Activated CD4-positive, alpha-beta T cell treated with anti-CD3 and anti-CD28 coated beads, Interleukin-2, amount 50 U/mL, for 48 hours (primary cell): ENCODE measurements around the gene RGPD8.
"Not testable (repeated sequence)": the region's sequence is repeated elsewhere in the genome, so short reads cannot be mapped to it uniquely, and the experiment has no call there.

Source experiments
- DNase-seq, 2 experiments: peaks; one replicate each; pipeline ENCODE4 v3.0.0-alpha.2; 2020

The RGPD8 gene

GRCh38 chr2:112433480-112433879 lies at the start of gene RGPD8:
TSS of gene RGPD8 (minus strand) at chr2:112433645. CDS start at chr2:112433453, 192 bp downstream.
- DNase-seq: peak; percentile 87 to 88

GRCh38 chr2:112483042-112483473 lies 49.6 kb upstream of the RGPD8 start:
- DNase-seq: peak; percentile 12 to 28

- DNase-seq: peak; percentile 38 to 46
These were observed 49.0 kb upstream of the RGPD8 start for GRCh38 chr2:112482309-112483041.

GRCh38 chr2:112481528-112482233 lies 48.2 kb upstream of the RGPD8 start, which contains the start of gene TTL:
TSS of gene TTL (plus strand) at chr2:112482156. CDS start at chr2:112482345, 189 bp downstream.
- peak; percentile 77 to 79 for DNase-seq

- peak; percentile 85 to 88 for DNase-seq
These were observed 47.6 kb upstream of the RGPD8 start for GRCh38 chr2:112481050-112481527.

GRCh38 chr2:112480530-112481049 lies 47.1 kb upstream of the RGPD8 start:
- peak; percentile 16 to 38 for DNase-seq

GRCh38 chr2:112476434-112476833 lies 43.0 kb upstream of the RGPD8 start:
- no peak for DNase-seq

GRCh38 chr2:112474844-112475486 lies 41.5 kb upstream of the RGPD8 start:
- DNase-seq: no peak

- no peak for DNase-seq
These were observed 39.3 kb upstream of the RGPD8 start for GRCh38 chr2:112472547-112473263.

- no peak for DNase-seq
These were observed 31.9 kb upstream of the RGPD8 start for GRCh38 chr2:112465382-112465781.

GRCh38 chr2:112463256-112463655 lies 29.8 kb upstream of the RGPD8 start:
- DNase-seq: no peak

GRCh38 chr2:112462178-112462577 lies 28.7 kb upstream of the RGPD8 start:
- DNase-seq: no peak

GRCh38 chr2:112459372-112459771 lies 25.9 kb upstream of the RGPD8 start:
- no peak for DNase-seq

GRCh38 chr2:112454586-112454985 lies 21.1 kb upstream of the RGPD8 start:
- DNase-seq: no peak

GRCh38 chr2:112451317-112451716 lies 17.9 kb upstream of the RGPD8 start:
- no peak for DNase-seq

- no peak for DNase-seq
These were observed 16.4 kb upstream of the RGPD8 start for GRCh38 chr2:112449854-112450253.

- DNase-seq: not testable (repeated sequence)
These were observed 10.8 kb upstream of the RGPD8 start for GRCh38 chr2:112444256-112444655.

GRCh38 chr2:112438603-112439261 lies 5.3 kb upstream of the RGPD8 start:
- DNase-seq: not testable (repeated sequence)

GRCh38 chr2:112437405-112437831 lies 4.0 kb upstream of the RGPD8 start:
- DNase-seq: not testable (repeated sequence)

- not testable (repeated sequence) for DNase-seq
These were observed 3.5 kb upstream of the RGPD8 start for GRCh38 chr2:112436993-112437392.

- DNase-seq: not testable (repeated sequence)
These were observed 2.4 kb upstream of the RGPD8 start for GRCh38 chr2:112435716-112436431.
